Loucy (cell line): ENCODE measurements around the gene IP6K3.

ENCODE experiments used
- H2AFZ ChIP-seq: fragments of 200-600 bp; sonication (generic); 2 replicates; pipeline ENCODE4 v1.6.0; 2016; ENCODE audit warnings: antibody characterized with exemption, mild to moderate bottlenecking, low read length, moderate library complexity
- H3F3A ChIP-seq: fragments of 200-600 bp; 2 replicates; pipeline ENCODE4 v1.6.0; 2016; ENCODE audit warnings: antibody characterized with exemption, low read depth, mild to moderate bottlenecking
- H3K27me3 ChIP-seq: fragments of 200-600 bp; sonication (generic); 2 replicates; pipeline ENCODE4 v1.6.1; 2014; ENCODE audit warnings: low read length, mild to moderate bottlenecking; ENCODE audit not compliant: insufficient read depth, poor library complexity, severe bottlenecking
- H3K36me3 ChIP-seq: fragments of 200-600 bp; sonication (generic); 2 replicates; pipeline ENCODE4 v1.6.1; 2016; ENCODE audit warnings: low read length; ENCODE audit not compliant: insufficient read depth
- H3K4me1 ChIP-seq: fragments of 200-600 bp; sonication (generic); 2 replicates; pipeline ENCODE4 v1.5.1; 2014; ENCODE audit warnings: low read length, mild to moderate bottlenecking; ENCODE audit not compliant: insufficient read depth, poor library complexity, severe bottlenecking
- H3K4me2 ChIP-seq: fragments of 200-600 bp; sonication (generic); 2 replicates; pipeline ENCODE4 v1.6.0; 2014; ENCODE audit warnings: antibody characterized with exemption, low read length, low read depth, mild to moderate bottlenecking; ENCODE audit not compliant: poor library complexity, severe bottlenecking
- H3K4me3 ChIP-seq: fragments of 200-600 bp; sonication (generic); 2 replicates; pipeline ENCODE4 v1.5.1; 2014; ENCODE audit warnings: low read length, mild to moderate bottlenecking, mixed read lengths; ENCODE audit not compliant: poor library complexity, severe bottlenecking
- H3K79me2 ChIP-seq: fragments of 200-600 bp; sonication (generic); 2 replicates; pipeline ENCODE4 v1.6.1; 2014; ENCODE audit warnings: low read length; ENCODE audit not compliant: insufficient read depth
- H3K9ac ChIP-seq: fragments of 200-600 bp; sonication (generic); 2 replicates; pipeline ENCODE4 v1.6.0; 2014; ENCODE audit warnings: mild to moderate bottlenecking, low read depth, low read length, moderate library complexity; ENCODE audit not compliant: poor library complexity, severe bottlenecking
- H3K9me2 ChIP-seq: fragments of 200-600 bp; sonication (generic); replicated peaks from 2 replicates; pipeline ENCODE4 v1.6.1; 2016; ENCODE audit warnings: low read depth, low read length, mixed read lengths
- H3K9me3 ChIP-seq: fragments of 200-600 bp; sonication (generic); 2 replicates; pipeline ENCODE4 v1.6.1; 2014; ENCODE audit warnings: mild to moderate bottlenecking, antibody characterized with exemption, low read length, low read depth; ENCODE audit not compliant: insufficient read depth
- H4K20me1 ChIP-seq: fragments of 200-600 bp; sonication (generic); 2 replicates; pipeline ENCODE4 v1.6.0; 2014; ENCODE audit warnings: antibody characterized with exemption, low read length, mild to moderate bottlenecking; ENCODE audit not compliant: insufficient read depth, poor library complexity, severe bottlenecking
- CTCF ChIP-seq: fragments of 200-600 bp; sonication (generic); conservative IDR thresholded peaks from 2 replicates; pipeline ENCODE4 v1.5.1; 2014; ENCODE audit warnings: mild to moderate bottlenecking, antibody characterized with exemption, low read length
- EZH2phosphoT487 ChIP-seq: fragments of 200-600 bp; IDR thresholded peaks from 2 replicates; pipeline ENCODE4 v1.6.1; 2018; ENCODE audit warnings: antibody characterized with exemption, mild to moderate bottlenecking, moderate library complexity, borderline replicate concordance

Gene IP6K3

GRCh38 chr6:33696548-33697518 is 49.9 kb downstream of the IP6K3 start:
- H3K4me3 ChIP-seq = no peak overlapping the region
- 0 out of 2 replicates have a peak, but pooled peaks cover 3% of the 10 kb centered on the region for H3F3A ChIP-seq
- H4K20me1 ChIP-seq = no peaks in the 10 kb centered on the region
- no peaks in the 10 kb centered on the region for H3K79me2 ChIP-seq
- H3K4me2 ChIP-seq = peak overlapping the region; percentile 46
- no peaks in the 10 kb centered on the region for H3K9me2 ChIP-seq
- no peak for TF ChIP-seq EZH2phosphoT487
- no peak for TF ChIP-seq CTCF
- no peaks in the 10 kb centered on the region for H3K9me3 ChIP-seq
- peaks cover 49% of the 10 kb centered on the region; the same call in 1 of the 2 replicates for H3K36me3 ChIP-seq
- H2AFZ ChIP-seq = no peak overlapping the region
- peaks cover 25% of the 10 kb centered on the region for H3K4me1 ChIP-seq
- no peaks in the 10 kb centered on the region for H3K27me3 ChIP-seq
- H3K9ac ChIP-seq = peak overlapping the region; percentile 45

- Histone ChIP-seq H4K20me1 (no peaks in the 10 kb centered on the region), H3K4me2 (no peak overlapping the region), H3K4me3 (no peak overlapping the region), H3K9ac (peak overlapping the region; percentile 45), H2AFZ (no peak overlapping the region), H3K9me2 (no peaks in the 10 kb centered on the region), H3K4me1 (peaks cover 25% of the 10 kb centered on the region), H3F3A (0 out of 2 replicates have a peak, but pooled peaks cover 3% of the 10 kb centered on the region), H3K36me3 (peaks cover 56% of the 10 kb centered on the region; the same call in 1 of the 2 replicates), H3K9me3 (no peaks in the 10 kb centered on the region), H3K27me3 (no peaks in the 10 kb centered on the region), H3K79me2 (no peaks in the 10 kb centered on the region)
- TF ChIP-seq CTCF (no peak), EZH2phosphoT487 (no peak)
Observed at GRCh38 chr6:33696076-33696475, 50.6 kb downstream of the IP6K3 start.

GRCh38 chr6:33695451-33695887 is 51.2 kb downstream of the IP6K3 start:
- H3F3A ChIP-seq = 0 out of 2 replicates have a peak, but pooled peaks cover 3% of the 10 kb centered on the region
- TF ChIP-seq EZH2phosphoT487 (no peak), CTCF (no peak)
- no peak overlapping the region for H3K4me2 ChIP-seq

More at GRCh38 chr6:33695451-33695887, 51.2 kb downstream of the IP6K3 start:
- Histone ChIP-seq H3K9ac (no peak overlapping the region), H4K20me1 (no peaks in the 10 kb centered on the region), H3K4me3 (no peak overlapping the region), H3K27me3 (no peaks in the 10 kb centered on the region), H3K79me2 (no peaks in the 10 kb centered on the region), H3K9me2 (no peaks in the 10 kb centered on the region), H3K9me3 (no peaks in the 10 kb centered on the region), H3K4me1 (peaks cover 25% of the 10 kb centered on the region), H2AFZ (no peak overlapping the region), H3K36me3 (peaks cover 62% of the 10 kb centered on the region; the same call in 1 of the 2 replicates)
